ENCODE measurements around the gene SRRD. TPM values are rescaled to one million over a fixed set of nuclear protein-coding genes. Genes with fewer than 3 reads are reported as not detected.

The SRRD gene
- total RNA-seq, 1 experiment from 2014 or later: 25.1 TPM

- ChIA-PET CTCF (interaction anchor here (1.6 kb wide), 1 partner anchor 26 kb away, joined by 4 read pairs; no protein-coding TSS in a partner anchor), POLR2A (no interaction called here)
- Mint-ChIP-seq H3K4me3 (no peak overlapping the region), H3K36me3 (peaks cover 64% of the 10 kb centered on the region), H3K4me1 (no peaks in the 10 kb centered on the region), H3K27ac (no peak overlapping the region), H3K9me3 (no peaks in the 10 kb centered on the region), H3K27me3 (ENCODE audit: low read depth) (no peaks in the 10 kb centered on the region)
- DNase-seq (ENCODE audit: low spot score) (no peak), ATAC-seq (no peak)
- TF ChIP-seq GABPB1 (CRISPR knock-in tag; IDR thresholded peaks at IDR 0.05) (peak; percentile 66), USF2 (CRISPR knock-in tag; IDR thresholded peaks at IDR 0.05) (no peak), CREM (CRISPR knock-in tag; IDR thresholded peaks at IDR 0.05) (no peak), EMX1 (CRISPR knock-in tag; IDR thresholded peaks at IDR 0.05) (no peak), TP53 (CRISPR knock-in tag; IDR thresholded peaks at IDR 0.05) (no peak)
Measured at GRCh38 chr22:26529345-26529744, 45.7 kb downstream of the SRRD start.

DNA sequence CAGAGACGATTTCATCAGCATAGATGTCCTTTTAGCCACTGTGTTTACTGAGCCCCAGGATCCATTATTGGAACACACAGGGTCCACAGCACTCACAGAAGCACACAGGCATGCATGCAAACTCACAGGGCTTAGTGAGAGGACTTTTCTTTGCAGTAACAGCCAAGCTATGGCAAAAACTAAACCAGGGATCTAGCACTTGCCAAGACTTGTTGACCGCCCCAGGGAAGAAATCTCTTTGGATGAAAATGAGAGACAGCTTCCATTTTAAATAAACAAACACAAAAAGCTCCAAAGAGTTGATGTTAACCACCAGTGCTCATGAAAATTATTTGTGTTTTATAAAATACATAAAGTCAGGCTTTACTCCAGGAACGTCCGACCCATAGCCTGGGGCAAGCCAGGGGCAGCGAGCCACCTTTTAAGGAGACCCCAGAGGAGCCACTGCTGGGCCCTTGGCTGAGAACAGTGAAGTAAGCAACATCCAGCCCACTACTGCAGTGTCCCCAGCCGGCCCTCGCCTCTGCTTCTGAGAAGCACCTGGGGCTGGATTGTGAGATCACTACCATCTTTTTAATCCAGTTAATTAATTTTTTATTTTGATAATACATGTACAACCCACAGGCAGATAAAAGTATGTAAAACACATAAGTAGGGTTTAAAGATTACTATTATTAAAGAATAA, 50.6 kb downstream of the SRRD start:
- CTCF ChIA-PET: no interaction called here
- no peaks in the 10 kb centered on the region for H3K9me3 Mint-ChIP-seq
- 0 out of 2 replicates have a peak, but pooled peaks cover 5% of the 10 kb centered on the region for H3K4me1 Mint-ChIP-seq
- no peak overlapping the region for H3K4me3 Mint-ChIP-seq
- ATAC-seq (no peak), DNase-seq (ENCODE audit: low spot score) (no peak)
- peaks cover 57% of the 10 kb centered on the region for H3K36me3 Mint-ChIP-seq
- POLR2A ChIA-PET: no interaction called here
- peak overlapping the region; percentile 85; the same call in 1 of the 2 replicates for H3K27ac Mint-ChIP-seq
- no peaks in the 10 kb centered on the region for H3K27me3 Mint-ChIP-seq (ENCODE audit: low read depth)
- TF ChIP-seq E2F1 (CRISPR knock-in tag; IDR thresholded peaks at IDR 0.05) (no peak), ZNF671 (CRISPR knock-in tag; IDR thresholded peaks at IDR 0.05) (no peak), JAZF1 (CRISPR knock-in tag; IDR thresholded peaks at IDR 0.05) (no peak), GRHL2 (CRISPR knock-in tag; IDR thresholded peaks at IDR 0.05; ENCODE audit: insufficient replicate concordance, severe bottlenecking) (no peak), OVOL2 (CRISPR knock-in tag; IDR thresholded peaks at IDR 0.05; ENCODE audit: borderline replicate concordance) (no peak), ATF1 (CRISPR knock-in tag; IDR thresholded peaks at IDR 0.05) (no peak), CBFB (CRISPR knock-in tag; IDR thresholded peaks at IDR 0.05; ENCODE audit: low read depth) (no peak), IRF2 (CRISPR knock-in tag; IDR thresholded peaks at IDR 0.05; ENCODE audit: borderline replicate concordance, low read depth) (no peak), MXD4 (CRISPR knock-in tag; IDR thresholded peaks at IDR 0.05; ENCODE audit: borderline replicate concordance) (no peak), ZNF532 (CRISPR knock-in tag; IDR thresholded peaks at IDR 0.05; ENCODE audit: borderline replicate concordance) (no peak)
- TF ChIP-seq, protein P1, sequence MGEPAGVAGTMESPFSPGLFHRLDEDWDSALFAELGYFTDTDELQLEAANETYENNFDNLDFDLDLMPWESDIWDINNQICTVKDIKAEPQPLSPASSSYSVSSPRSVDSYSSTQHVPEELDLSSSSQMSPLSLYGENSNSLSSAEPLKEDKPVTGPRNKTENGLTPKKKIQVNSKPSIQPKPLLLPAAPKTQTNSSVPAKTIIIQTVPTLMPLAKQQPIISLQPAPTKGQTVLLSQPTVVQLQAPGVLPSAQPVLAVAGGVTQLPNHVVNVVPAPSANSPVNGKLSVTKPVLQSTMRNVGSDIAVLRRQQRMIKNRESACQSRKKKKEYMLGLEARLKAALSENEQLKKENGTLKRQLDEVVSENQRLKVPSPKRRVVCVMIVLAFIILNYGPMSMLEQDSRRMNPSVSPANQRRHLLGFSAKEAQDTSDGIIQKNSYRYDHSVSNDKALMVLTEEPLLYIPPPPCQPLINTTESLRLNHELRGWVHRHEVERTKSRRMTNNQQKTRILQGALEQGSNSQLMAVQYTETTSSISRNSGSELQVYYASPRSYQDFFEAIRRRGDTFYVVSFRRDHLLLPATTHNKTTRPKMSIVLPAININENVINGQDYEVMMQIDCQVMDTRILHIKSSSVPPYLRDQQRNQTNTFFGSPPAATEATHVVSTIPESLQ (CRISPR knock-in tag; IDR thresholded peaks at IDR 0.05): no peak
- TF ChIP-seq, protein P2, sequence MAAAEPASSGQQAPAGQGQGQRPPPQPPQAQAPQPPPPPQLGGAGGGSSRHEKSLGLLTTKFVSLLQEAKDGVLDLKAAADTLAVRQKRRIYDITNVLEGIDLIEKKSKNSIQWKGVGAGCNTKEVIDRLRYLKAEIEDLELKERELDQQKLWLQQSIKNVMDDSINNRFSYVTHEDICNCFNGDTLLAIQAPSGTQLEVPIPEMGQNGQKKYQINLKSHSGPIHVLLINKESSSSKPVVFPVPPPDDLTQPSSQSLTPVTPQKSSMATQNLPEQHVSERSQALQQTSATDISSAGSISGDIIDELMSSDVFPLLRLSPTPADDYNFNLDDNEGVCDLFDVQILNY (CRISPR knock-in tag; IDR thresholded peaks at IDR 0.05): no peak
- TF ChIP-seq, protein P3, sequence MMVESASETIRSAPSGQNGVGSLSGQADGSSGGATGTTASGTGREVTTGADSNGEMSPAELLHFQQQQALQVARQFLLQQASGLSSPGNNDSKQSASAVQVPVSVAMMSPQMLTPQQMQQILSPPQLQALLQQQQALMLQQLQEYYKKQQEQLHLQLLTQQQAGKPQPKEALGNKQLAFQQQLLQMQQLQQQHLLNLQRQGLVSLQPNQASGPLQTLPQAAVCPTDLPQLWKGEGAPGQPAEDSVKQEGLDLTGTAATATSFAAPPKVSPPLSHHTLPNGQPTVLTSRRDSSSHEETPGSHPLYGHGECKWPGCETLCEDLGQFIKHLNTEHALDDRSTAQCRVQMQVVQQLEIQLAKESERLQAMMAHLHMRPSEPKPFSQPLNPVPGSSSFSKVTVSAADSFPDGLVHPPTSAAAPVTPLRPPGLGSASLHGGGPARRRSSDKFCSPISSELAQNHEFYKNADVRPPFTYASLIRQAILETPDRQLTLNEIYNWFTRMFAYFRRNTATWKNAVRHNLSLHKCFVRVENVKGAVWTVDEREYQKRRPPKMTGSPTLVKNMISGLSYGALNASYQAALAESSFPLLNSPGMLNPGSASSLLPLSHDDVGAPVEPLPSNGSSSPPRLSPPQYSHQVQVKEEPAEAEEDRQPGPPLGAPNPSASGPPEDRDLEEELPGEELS (CRISPR knock-in tag; IDR thresholded peaks at IDR 0.05): no peak
- TF ChIP-seq, protein P4, sequence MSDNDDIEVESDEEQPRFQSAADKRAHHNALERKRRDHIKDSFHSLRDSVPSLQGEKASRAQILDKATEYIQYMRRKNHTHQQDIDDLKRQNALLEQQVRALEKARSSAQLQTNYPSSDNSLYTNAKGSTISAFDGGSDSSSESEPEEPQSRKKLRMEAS (CRISPR knock-in tag; IDR thresholded peaks at IDR 0.05): no peak
- TF ChIP-seq, protein P5, sequence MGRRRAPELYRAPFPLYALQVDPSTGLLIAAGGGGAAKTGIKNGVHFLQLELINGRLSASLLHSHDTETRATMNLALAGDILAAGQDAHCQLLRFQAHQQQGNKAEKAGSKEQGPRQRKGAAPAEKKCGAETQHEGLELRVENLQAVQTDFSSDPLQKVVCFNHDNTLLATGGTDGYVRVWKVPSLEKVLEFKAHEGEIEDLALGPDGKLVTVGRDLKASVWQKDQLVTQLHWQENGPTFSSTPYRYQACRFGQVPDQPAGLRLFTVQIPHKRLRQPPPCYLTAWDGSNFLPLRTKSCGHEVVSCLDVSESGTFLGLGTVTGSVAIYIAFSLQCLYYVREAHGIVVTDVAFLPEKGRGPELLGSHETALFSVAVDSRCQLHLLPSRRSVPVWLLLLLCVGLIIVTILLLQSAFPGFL (CRISPR knock-in tag; IDR thresholded peaks at IDR 0.05; ENCODE audit: borderline replicate concordance): no peak
- TF ChIP-seq, protein P6, sequence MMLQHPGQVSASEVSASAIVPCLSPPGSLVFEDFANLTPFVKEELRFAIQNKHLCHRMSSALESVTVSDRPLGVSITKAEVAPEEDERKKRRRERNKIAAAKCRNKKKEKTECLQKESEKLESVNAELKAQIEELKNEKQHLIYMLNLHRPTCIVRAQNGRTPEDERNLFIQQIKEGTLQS (CRISPR knock-in tag; conservative IDR thresholded peaks at IDR 0.05): no peak
